KOPT-K1 (cell line): ENCODE measurements around the gene ZNF33A.
"Not testable (repeated sequence)": the region's sequence is repeated elsewhere in the genome, so short reads cannot be mapped to it uniquely, and the experiment has no call there.

Source experiments
- H3K27ac ChIP-seq: fragments of 200-600 bp; sonication (generic); 2 replicates; pipeline ENCODE4 v1.5.1; 2016; ENCODE audit warnings: antibody characterized with exemption, mild to moderate bottlenecking, low read depth, low read length; ENCODE audit not compliant: poor library complexity, severe bottlenecking
- H3K36me3 ChIP-seq: fragments of 200-600 bp; sonication (generic); 2 replicates; pipeline ENCODE4 v1.5.1; 2017; ENCODE audit warnings: antibody characterized with exemption, mild to moderate bottlenecking, low read length, moderate library complexity; ENCODE audit not compliant: insufficient read depth
- H3K9me3 ChIP-seq: fragments of 200-600 bp; sonication (generic); 2 replicates; pipeline ENCODE4 v1.5.1; 2017; ENCODE audit warnings: antibody characterized with exemption, low read length, mild to moderate bottlenecking; ENCODE audit not compliant: insufficient read depth, poor library complexity, severe bottlenecking

Gene ZNF33A

GRCh38 chr10:38093318-38093717 is 82.8 kb downstream of the ZNF33A start:
- not testable (repeated sequence) for H3K9me3 ChIP-seq, H3K27ac ChIP-seq
- peaks cover 30% of the 10 kb centered on the region for H3K36me3 ChIP-seq

- Histone ChIP-seq H3K27ac (peak overlapping the region; percentile 75), H3K36me3 (peaks cover 34% of the 10 kb centered on the region), H3K9me3 (peaks cover 3% of the 10 kb centered on the region)
Measured at GRCh38 chr10:38093816-38094157, 83.3 kb downstream of the ZNF33A start.

GRCh38 chr10:38094158-38094926 is 83.9 kb downstream of the ZNF33A start, which contains the start of gene ZNF37A:
ZNF37A (plus strand) TSS chr10:38094337; CDS start chr10:38096618, 2,281 bp downstream.
- Histone ChIP-seq H3K27ac (peak within 1 kb of the TSS; percentile 75), H3K36me3 (peaks cover 40% of the 10 kb centered on the region), H3K9me3 (peaks cover 9% of the 10 kb centered on the region)

GRCh38 chr10:38094927-38095574 is 84.6 kb downstream of the ZNF33A start:
- H3K36me3 ChIP-seq, result peaks cover 47% of the 10 kb centered on the region
- peak overlapping the region; percentile 75 for H3K27ac ChIP-seq
- H3K9me3 ChIP-seq, result peaks cover 16% of the 10 kb centered on the region

GRCh38 chr10:38102880-38103279 is 92.4 kb downstream of the ZNF33A start:
- Histone ChIP-seq H3K9me3 (peaks cover 93% of the 10 kb centered on the region), H3K27ac (no peak overlapping the region), H3K36me3 (peaks cover 91% of the 10 kb centered on the region)

- peaks cover 99% of the 10 kb centered on the region for H3K9me3 ChIP-seq
- peaks cover 82% of the 10 kb centered on the region for H3K36me3 ChIP-seq
Measured at GRCh38 chr10:38103756-38104155, 93.3 kb downstream of the ZNF33A start.

GRCh38 chr10:38112159-38112558 is 101.7 kb downstream of the ZNF33A start:
- peaks cover 84% of the 10 kb centered on the region for H3K9me3 ChIP-seq
- H3K27ac ChIP-seq, result no peak overlapping the region

More at GRCh38 chr10:38103756-38104155, 93.3 kb downstream of the ZNF33A start:
- no peak overlapping the region for H3K27ac ChIP-seq

More at GRCh38 chr10:38112159-38112558, 101.7 kb downstream of the ZNF33A start:
- H3K36me3 ChIP-seq, result peaks cover 44% of the 10 kb centered on the region
